ENCODE results near the gene PMM1. TPM values are rescaled to one million over a fixed set of nuclear protein-coding genes. Genes with fewer than 3 reads are reported as not detected.
"Not testable (repeated sequence)": the region's sequence is repeated elsewhere in the genome, so short reads cannot be mapped to it uniquely, and the experiment has no call there.

Gene PMM1
- polyA plus RNA-seq, 1 experiment: 60.7 TPM

- DNase-seq (ENCODE audit: low read depth, low spot score): no peak
- POLR2A ChIA-PET: interaction anchor here (0.5 to 0.8 kb wide), 2 partner anchors 23 to 60 kb away, joined by 3 to 4 read pairs; partner anchors contain the start of genes DESI1 and XRCC6
- H3K27ac ChIP-seq (ENCODE audit: low read depth, low read length): peak overlapping the region; percentile 31
- H3K4me3 ChIP-seq (ENCODE audit: low read depth, low read length): no peak overlapping the region
- no peak for TF ChIP-seq CTCF (IDR thresholded peaks at IDR 0.05; ENCODE audit: low read depth, low read length)
- no peaks in the 10 kb centered on the region for H3K9me3 ChIP-seq (ENCODE audit: control insufficient read depth, insufficient read depth, low read length)
- CTCF ChIA-PET: interaction anchor here (0.5 to 3.2 kb wide), 15 partner anchors 11 to 195 kb away, joined by 3 to 25 read pairs (median 4); partner anchors contain the start of gene POLR3H
- H3K27me3 ChIP-seq (ENCODE audit: control insufficient read depth, insufficient read depth, low read length): no peaks in the 10 kb centered on the region
Measured at GRCh38 chr22:41597635-41597953, 8.0 kb upstream of the PMM1 start.

- CTCF ChIA-PET: interaction anchor here (0.5 to 3.2 kb wide), 23 partner anchors 10 to 194 kb away, joined by 3 to 25 read pairs (median 4); partner anchors contain the start of genes CSDC2 and POLR3H
- no peak overlapping the region for H3K4me3 ChIP-seq (ENCODE audit: low read depth, low read length)
- DNase-seq (ENCODE audit: low read depth, low spot score): no peak
- peak; percentile 71 for TF ChIP-seq CTCF (IDR thresholded peaks at IDR 0.05; ENCODE audit: low read depth, low read length)
- no peaks in the 10 kb centered on the region for H3K9me3 ChIP-seq (ENCODE audit: control insufficient read depth, insufficient read depth, low read length)
- H3K27ac ChIP-seq (ENCODE audit: low read depth, low read length): peak overlapping the region; percentile 31
- no peaks in the 10 kb centered on the region for H3K27me3 ChIP-seq (ENCODE audit: control insufficient read depth, insufficient read depth, low read length)
- POLR2A ChIA-PET: interaction anchor here (0.5 to 0.7 kb wide), 2 partner anchors 59 to 128 kb away, joined by 3 to 4 read pairs; partner anchors contain the start of genes ACO2 and PHF5A
Measured at GRCh38 chr22:41596776-41597634, 7.4 kb upstream of the PMM1 start.

GRCh38 chr22:41595703-41596102 is 6.1 kb upstream of the PMM1 start:
- no peak for TF ChIP-seq CTCF (IDR thresholded peaks at IDR 0.05; ENCODE audit: low read depth, low read length)
- ChIA-PET POLR2A (no interaction called here), CTCF (no interaction called here)
- no peaks in the 10 kb centered on the region for H3K27me3 ChIP-seq (ENCODE audit: control insufficient read depth, insufficient read depth, low read length)
- H3K4me3 ChIP-seq (ENCODE audit: low read depth, low read length): no peak overlapping the region
- peak overlapping the region; percentile 11 for H3K27ac ChIP-seq (ENCODE audit: low read depth, low read length)
- H3K9me3 ChIP-seq (ENCODE audit: control insufficient read depth, insufficient read depth, low read length): no peaks in the 10 kb centered on the region
- DNase-seq (ENCODE audit: low read depth, low spot score): no peak

GRCh38 chr22:41593336-41593960 is 3.8 kb upstream of the PMM1 start:
- CTCF ChIA-PET; H3K4me3 ChIP-seq (ENCODE audit: low read depth, low read length); H3K9me3 ChIP-seq (ENCODE audit: control insufficient read depth, insufficient read depth, low read length); DNase-seq (ENCODE audit: low read depth, low spot score); H3K27me3 ChIP-seq (ENCODE audit: control insufficient read depth, insufficient read depth, low read length); POLR2A ChIA-PET; H3K27ac ChIP-seq (ENCODE audit: low read depth, low read length): not testable (repeated sequence)

GRCh38 chr22:41587347-41587723 is 2.3 kb downstream of the PMM1 start:
- TF ChIP-seq CTCF (IDR thresholded peaks at IDR 0.05; ENCODE audit: low read depth, low read length): no peak
- CTCF ChIA-PET: interaction anchor here (0.7 kb wide), 1 partner anchor 80 kb away, joined by 3 read pairs; no protein-coding TSS in a partner anchor
- Histone ChIP-seq H3K9me3 (ENCODE audit: control insufficient read depth, insufficient read depth, low read length) (no peaks in the 10 kb centered on the region; the same call in 1 of the 2 replicates), H3K27me3 (ENCODE audit: control insufficient read depth, insufficient read depth, low read length) (no peaks in the 10 kb centered on the region), H3K27ac (ENCODE audit: low read depth, low read length) (no peak overlapping the region), H3K4me3 (ENCODE audit: low read depth, low read length) (no peak overlapping the region)
- POLR2A ChIA-PET: interaction anchor here (0.7 kb wide), 1 partner anchor 33 kb away, joined by 3 read pairs; no protein-coding TSS in a partner anchor
- DNase-seq (ENCODE audit: low read depth, low spot score): no peak

All from AG04450 (cell line).